Psoas muscle (tissue), 8 donors: ENCODE data around the gene MYADM. TPM values are rescaled to one million over a fixed set of nuclear protein-coding genes. Genes with fewer than 3 reads are reported as not detected.
"Not testable (repeated sequence)": the region's sequence is repeated elsewhere in the genome, so short reads cannot be mapped to it uniquely, and the experiment has no call there.

Experiments
- ATAC-seq, 4 donors: fragments of 200-7000 bp; cut with Tn5 transposase; one replicate each; pipeline ENCODE4 v1.9.1; 2020; ENCODE audit warnings: moderate library complexity in 3 of 4, mild to moderate bottlenecking in 2 of 4
- DNase-seq, 2 donors: peaks; one replicate each; pipeline ENCODE4 v3.0.0-alpha.2; 2020
- H3K27ac ChIP-seq: fragments of 200-600 bp; one replicate; pipeline ENCODE4 v1.8.0; 2022
- H3K27me3 ChIP-seq, 3 donors: fragments of 200-600 bp in 1 of 3; one replicate each; pipeline versions ENCODE4 v1.6.1 to v1.8.0; 2013 to 2022; ENCODE audit warnings: low read length in 2 of 3, mild to moderate bottlenecking in 2 of 3, moderate library complexity in 1 of 3; ENCODE audit not compliant: insufficient read depth in 3 of 3
- H3K36me3 ChIP-seq, 2 donors: fragments of 200-600 bp in 1 of 2; one replicate each; pipeline versions ENCODE4 v1.6.1 to v1.8.0; 2013 to 2022; ENCODE audit warnings: low read depth in 1 of 2, mild to moderate bottlenecking in 1 of 2, moderate library complexity in 1 of 2; ENCODE audit not compliant: insufficient read depth in 1 of 2
- H3K4me1 ChIP-seq: fragments of 200-600 bp; one replicate; pipeline ENCODE4 v1.8.0; 2022
- H3K4me3 ChIP-seq: fragments of 200-600 bp; one replicate; pipeline ENCODE4 v1.8.0; 2022; ENCODE audit warnings: mild to moderate bottlenecking
- H3K9me3 ChIP-seq: fragments of 200-600 bp; one replicate; pipeline ENCODE4 v1.8.0; 2022
- WGBS, 3 donors: extraction: QIAGEN DNeasy Blood & Tissue Kit; methylation state at CpG; one replicate each; pipeline versions ENCODE4 v1.1.6 to v1.1.7; 2013; 5-methylcytosine and 5-hydroxymethylcytosine counted together
- intact Hi-C, 2 donors: fragments of 100-400 bp; cut with DNase I; formaldehyde crosslinking; loops; one replicate each; pipeline versions ENCODE4 v1.11.0 to v1.14.2; 2022
- polyA plus RNA-seq, 3 donors: library from polyadenylated mRNA; stranded (reverse); fragments of 200-250 nt; gene quantifications; one replicate each; pipeline ENCODE4 v1.2.3, GENCODE V29; 2013
- total RNA-seq, 4 donors: library from RNA; stranded (reverse); fragmentation: NEBNext Ultra II Directional in 2 of 4; extraction: Animal tissue kit (Norgen Biotek cat#: 25700) in 2 of 4; gene quantifications; one replicate each; pipeline versions ENCODE4 v1.2.1 to v1.2.4, GENCODE V29; 2021 to 2023
- TF ChIP-seq, protein P1 (sequence below): fragments of 200-600 bp; IDR thresholded peaks from one replicate; pipeline ENCODE4 v1.8.0; 2022; ENCODE audit warnings: antibody characterized with exemption
- donor health status: healthy with polysubstance abuse.
- donor health status: DM: no; HTN: no; CAD: no; lungs with moderate emphysema.
- donor health status: Bipolar disorder and iron deficiency.
- donor health status: healthy.
- donor health status: DM: yes; HTN: yes; CAD: no.
- donor health status: DM: no; HTN: no; CAD: no.
- donor health status: DM: no; HTN: no; CAD: no.
- donor health status: DM: yes; HTN: yes; CAD: no.

MYADM gene
- total and polyA plus RNA-seq, 7 donors: 5.5 to 23.3 (median 17.2) TPM

DNA sequence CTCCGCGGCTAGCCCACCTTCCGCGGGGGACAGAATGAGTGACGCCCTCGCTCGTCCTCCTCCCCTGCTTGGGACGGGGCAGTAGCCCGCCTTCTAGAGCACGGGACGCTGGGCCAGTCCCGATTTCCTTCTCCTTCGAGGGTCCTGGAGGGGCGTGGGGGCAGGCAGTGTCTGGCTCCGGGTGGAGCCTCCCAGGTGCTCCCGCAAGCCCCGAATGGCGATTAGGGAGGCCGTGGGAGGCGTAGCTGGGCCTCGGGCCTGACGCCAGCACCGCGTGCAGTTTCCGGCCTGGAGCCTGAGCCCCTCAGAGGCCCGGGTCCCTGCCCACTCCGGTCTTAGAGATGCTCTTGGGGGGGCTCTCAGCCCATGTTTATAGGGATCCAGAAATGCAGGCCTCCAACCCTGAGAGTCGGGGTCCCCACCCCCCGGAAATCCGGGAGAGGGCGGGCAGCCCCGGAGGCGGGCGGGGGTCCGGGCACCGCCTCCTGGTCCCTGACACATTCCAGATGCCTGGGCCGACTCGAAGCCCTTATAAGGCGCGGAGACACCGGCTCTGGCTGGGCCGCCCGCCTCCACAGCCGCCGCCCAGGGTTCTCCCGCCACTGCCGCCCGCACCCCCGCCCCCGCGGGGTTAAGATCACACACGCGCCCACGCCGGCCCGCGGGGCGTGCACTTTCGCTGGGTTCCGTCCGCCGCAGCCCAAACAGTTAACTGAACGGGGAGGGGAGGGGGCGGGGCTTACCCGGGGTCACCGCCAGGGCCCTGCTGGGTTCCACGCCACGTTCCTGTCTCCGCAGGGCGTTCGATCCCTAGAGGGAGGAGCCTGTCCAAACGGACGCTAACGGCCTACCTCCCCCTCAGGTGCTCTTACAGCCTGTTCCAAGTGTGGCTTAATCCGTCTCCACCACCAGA is 1.5 kb downstream of the MYADM start:
- ATAC-seq (peak; percentile 51 to 60 (median 57)), DNase-seq (peak; percentile 89 to 93)
- Histone ChIP-seq H3K4me1 (no peaks in the 10 kb centered on the region), H3K9me3 (no peaks in the 10 kb centered on the region), H3K36me3 (peaks cover 0 to 8% of the 10 kb centered on the region in 2 donors), H3K27me3 (peaks cover 0 to 32% (median 1%) of the 10 kb centered on the region in 3 donors), H3K27ac (peak overlapping the region; percentile 80), H3K4me3 (peak overlapping the region; percentile 73)
- intact Hi-C loops: no loop called here
- 0 to 2% (median 1%) methylated on average over 40 to 75 of the region's 75 CpGs for WGBS, 3 donors
- TF ChIP-seq, protein P1, sequence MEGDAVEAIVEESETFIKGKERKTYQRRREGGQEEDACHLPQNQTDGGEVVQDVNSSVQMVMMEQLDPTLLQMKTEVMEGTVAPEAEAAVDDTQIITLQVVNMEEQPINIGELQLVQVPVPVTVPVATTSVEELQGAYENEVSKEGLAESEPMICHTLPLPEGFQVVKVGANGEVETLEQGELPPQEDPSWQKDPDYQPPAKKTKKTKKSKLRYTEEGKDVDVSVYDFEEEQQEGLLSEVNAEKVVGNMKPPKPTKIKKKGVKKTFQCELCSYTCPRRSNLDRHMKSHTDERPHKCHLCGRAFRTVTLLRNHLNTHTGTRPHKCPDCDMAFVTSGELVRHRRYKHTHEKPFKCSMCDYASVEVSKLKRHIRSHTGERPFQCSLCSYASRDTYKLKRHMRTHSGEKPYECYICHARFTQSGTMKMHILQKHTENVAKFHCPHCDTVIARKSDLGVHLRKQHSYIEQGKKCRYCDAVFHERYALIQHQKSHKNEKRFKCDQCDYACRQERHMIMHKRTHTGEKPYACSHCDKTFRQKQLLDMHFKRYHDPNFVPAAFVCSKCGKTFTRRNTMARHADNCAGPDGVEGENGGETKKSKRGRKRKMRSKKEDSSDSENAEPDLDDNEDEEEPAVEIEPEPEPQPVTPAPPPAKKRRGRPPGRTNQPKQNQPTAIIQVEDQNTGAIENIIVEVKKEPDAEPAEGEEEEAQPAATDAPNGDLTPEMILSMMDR: peak; percentile 23

DNA sequence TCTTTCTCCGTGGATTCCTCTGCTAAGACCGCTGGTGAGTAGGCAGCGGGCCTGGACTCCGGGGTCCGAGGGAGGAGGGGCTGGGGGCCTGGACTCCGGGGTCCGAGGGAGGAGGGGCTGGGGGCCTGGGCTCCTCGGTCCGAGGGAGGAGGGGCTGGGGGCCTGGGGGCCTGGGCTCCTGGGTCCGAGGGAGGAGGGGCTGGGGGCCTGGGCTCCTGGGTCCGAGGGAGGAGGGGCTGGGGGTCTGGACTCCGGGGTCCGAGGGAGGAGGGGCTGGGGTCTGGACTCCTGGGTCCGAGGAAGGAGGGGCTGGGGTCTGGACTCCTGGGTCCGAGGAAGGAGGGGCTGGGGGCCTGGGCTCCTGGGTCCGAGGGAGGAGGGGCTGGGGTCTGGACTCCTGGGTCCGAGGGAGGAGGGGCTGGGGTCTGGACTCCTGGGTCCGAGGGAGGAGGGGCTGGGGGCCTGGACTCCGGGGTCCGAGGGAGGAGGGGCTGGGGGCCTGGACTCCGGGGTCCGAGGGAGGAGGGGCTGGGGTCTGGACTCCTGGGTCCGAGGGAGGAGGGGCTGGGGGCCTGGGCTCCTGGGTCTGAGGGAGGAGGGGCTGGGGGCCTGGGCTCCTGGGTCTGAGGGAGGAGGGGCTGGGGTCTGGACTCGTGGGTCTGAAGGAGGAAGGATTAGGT is 2.3 kb downstream of the MYADM start:
- WGBS, 3 donors: 5 to 14% (median 12%) methylated on average over 18 to 24 of the region's 24 CpGs
- H3K4me1 ChIP-seq, ATAC-seq, intact Hi-C loops, H3K9me3 ChIP-seq: not testable (repeated sequence)
- peak overlapping the region; percentile 80 for H3K27ac ChIP-seq
- peaks cover 0 to 12% of the 10 kb centered on the region in 2 donors for H3K36me3 ChIP-seq
- DNase-seq: peak in 1 of 2 donors; percentile 56
- H3K4me3 ChIP-seq: peak overlapping the region; percentile 73
- H3K27me3 ChIP-seq: peaks cover 0 to 32% (median 1%) of the 10 kb centered on the region in 3 donors

DNA sequence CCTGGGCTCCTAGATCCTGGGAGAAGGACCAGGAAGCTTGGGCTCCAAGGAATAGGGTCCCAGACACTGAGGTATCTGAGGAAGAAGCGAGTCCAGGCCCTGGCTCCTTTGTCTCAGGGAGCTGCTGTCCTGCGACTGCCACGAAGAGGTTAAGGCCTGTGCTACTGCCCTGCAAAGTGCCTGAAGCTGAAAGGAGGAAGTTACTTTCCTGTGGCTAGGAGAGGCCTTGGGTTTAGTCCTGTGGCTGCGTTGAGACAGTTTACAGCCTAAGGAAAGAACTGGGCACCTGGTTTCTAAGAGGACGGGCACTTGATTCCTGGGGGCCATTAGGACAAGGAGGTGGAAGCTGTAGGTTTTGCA is 2.8 kb downstream of the MYADM start:
- ATAC-seq: no peak
- H3K27ac ChIP-seq: no peak overlapping the region

DNA sequence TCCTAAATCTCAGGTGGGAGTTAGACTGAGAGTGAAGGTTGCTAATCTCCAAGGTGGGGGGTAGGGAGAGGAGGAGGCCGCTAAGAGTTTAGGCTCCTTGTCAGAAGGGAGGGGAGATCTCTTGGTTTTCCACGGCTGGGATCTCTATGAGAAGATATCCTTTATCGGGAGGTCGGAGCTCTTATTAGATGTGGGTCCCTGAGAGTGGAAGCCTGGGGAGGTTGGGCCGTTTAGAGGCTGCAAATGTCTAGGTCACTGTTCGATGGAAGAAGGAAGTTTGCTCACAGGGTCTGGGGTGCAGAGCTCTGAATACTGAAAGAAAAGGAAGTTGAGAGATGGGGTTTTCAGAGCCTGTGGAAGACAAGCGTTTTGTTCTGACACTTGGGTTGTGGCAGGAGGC is 3.8 kb downstream of the MYADM start:
- ATAC-seq (no peak), DNase-seq (no peak)
- intact Hi-C loops: no loop called here
- TF ChIP-seq, protein P1: no peak
- H3K9me3 ChIP-seq: no peaks in the 10 kb centered on the region
- H3K27ac ChIP-seq: no peak overlapping the region
- H3K36me3 ChIP-seq: peaks cover 0 to 17% of the 10 kb centered on the region in 2 donors
- H3K4me1 ChIP-seq: no peaks in the 10 kb centered on the region
- no peak overlapping the region for H3K4me3 ChIP-seq
- WGBS, 3 donors: 53 to 54% (median 54%) methylated on average over 7 of the region's 7 CpGs
- H3K27me3 ChIP-seq: peaks cover 0 to 17% (median 1%) of the 10 kb centered on the region in 3 donors

More for the DNA sequence above, 2.8 kb downstream of the MYADM start:
- intact Hi-C loops: no loop called here
- WGBS, 3 donors: 50 to 67% (median 62%) methylated on average over 5 of the region's 5 CpGs
- Histone ChIP-seq H3K36me3 (peaks cover 0 to 12% of the 10 kb centered on the region in 2 donors), H3K4me3 (peak overlapping the region; percentile 25), H3K9me3 (no peaks in the 10 kb centered on the region), H3K4me1 (no peaks in the 10 kb centered on the region), H3K27me3 (peaks cover 0 to 27% (median 1%) of the 10 kb centered on the region in 3 donors)
- TF ChIP-seq, protein P1: no peak
- no peak for DNase-seq

DNA sequence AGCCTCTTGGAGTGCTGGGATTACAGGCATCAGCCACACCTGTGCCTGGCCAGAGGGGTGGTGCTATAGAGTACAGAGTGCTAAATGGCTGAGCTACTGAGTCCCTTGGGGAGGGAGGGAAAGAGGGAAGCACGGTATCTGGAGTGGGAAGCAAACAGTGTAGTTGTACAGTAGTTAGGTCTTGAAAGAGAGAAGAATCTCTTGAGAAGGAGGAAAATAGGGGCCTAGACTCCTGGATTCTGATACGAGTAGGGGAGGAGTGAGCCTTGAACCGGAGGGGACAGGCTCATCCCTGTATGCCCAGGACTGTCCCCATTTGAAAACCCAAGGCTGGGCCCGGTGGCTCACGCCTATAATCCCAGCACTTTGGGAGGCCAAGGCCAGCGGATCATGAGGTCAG is 5.1 kb downstream of the MYADM start:
- Histone ChIP-seq H3K9me3 (no peaks in the 10 kb centered on the region), H3K36me3 (peaks cover 0 to 17% of the 10 kb centered on the region in 2 donors), H3K4me1 (no peaks in the 10 kb centered on the region), H3K4me3 (no peak overlapping the region), H3K27me3 (peaks cover 0 to 10% (median 0%) of the 10 kb centered on the region in 3 donors), H3K27ac (no peak overlapping the region)
- ATAC-seq (no peak), DNase-seq (peak in 1 of 2 donors; percentile 31)
- TF ChIP-seq, protein P1: no peak
- 64 to 68% (median 67%) methylated on average over 6 of the region's 6 CpGs for WGBS, 3 donors
- intact Hi-C loops: no loop called here
